ENCODE results near the gene TAS1R1.

The TAS1R1 gene

GRCh38 chr1:6625584-6626149, 70.6 kb downstream of the TAS1R1 start:
- no peaks in the 10 kb centered on the region for H3K27me3 ChIP-seq (replicated peaks; ENCODE audit: control insufficient read depth, insufficient read depth, low read length)
- H3K4me3 ChIP-seq (replicated peaks; ENCODE audit: low read depth, low read length): peak overlapping the region; percentile 70
- DNase-seq (ENCODE audit: extremely low read depth, insufficient read length): no peak
- no peak for TF ChIP-seq CTCF (IDR thresholded peaks at IDR 0.05; ENCODE audit: insufficient read depth, low read length, poor library complexity, severe bottlenecking)
- peaks cover 18% of the 10 kb centered on the region for H3K36me3 ChIP-seq (ENCODE audit: control insufficient read depth, insufficient read depth, low read length)

- Histone ChIP-seq H3K36me3 (ENCODE audit: control insufficient read depth, insufficient read depth, low read length) (peaks cover 11% of the 10 kb centered on the region), H3K4me3 (replicated peaks; ENCODE audit: low read depth, low read length) (no peak overlapping the region)
These were observed 71.9 kb downstream of the TAS1R1 start for GRCh38 chr1:6627031-6627430.

GRCh38 chr1:6627841-6628545, 72.9 kb downstream of the TAS1R1 start:
- DNase-seq (ENCODE audit: extremely low read depth, insufficient read length): no peak
- H3K4me3 ChIP-seq (replicated peaks; ENCODE audit: low read depth, low read length): no peak overlapping the region
- peaks cover 11% of the 10 kb centered on the region for H3K36me3 ChIP-seq (ENCODE audit: control insufficient read depth, insufficient read depth, low read length)
- TF ChIP-seq CTCF (IDR thresholded peaks at IDR 0.05; ENCODE audit: insufficient read depth, low read length, poor library complexity, severe bottlenecking): no peak
- H3K27me3 ChIP-seq (replicated peaks; ENCODE audit: control insufficient read depth, insufficient read depth, low read length): no peaks in the 10 kb centered on the region

More at GRCh38 chr1:6627031-6627430, 71.9 kb downstream of the TAS1R1 start:
- TF ChIP-seq CTCF (IDR thresholded peaks at IDR 0.05; ENCODE audit: insufficient read depth, low read length, poor library complexity, severe bottlenecking): no peak
- DNase-seq (ENCODE audit: extremely low read depth, insufficient read length): no peak
- no peaks in the 10 kb centered on the region for H3K27me3 ChIP-seq (replicated peaks; ENCODE audit: control insufficient read depth, insufficient read depth, low read length)

GRCh38 chr1:6628971-6629479, 73.9 kb downstream of the TAS1R1 start:
- no peak for TF ChIP-seq CTCF (IDR thresholded peaks at IDR 0.05; ENCODE audit: insufficient read depth, low read length, poor library complexity, severe bottlenecking)

More at GRCh38 chr1:6628971-6629479, 73.9 kb downstream of the TAS1R1 start:
- Histone ChIP-seq H3K27me3 (replicated peaks; ENCODE audit: control insufficient read depth, insufficient read depth, low read length) (no peaks in the 10 kb centered on the region), H3K36me3 (ENCODE audit: control insufficient read depth, insufficient read depth, low read length) (peaks cover 14% of the 10 kb centered on the region), H3K4me3 (replicated peaks; ENCODE audit: low read depth, low read length) (no peak overlapping the region)
- no peak for DNase-seq (ENCODE audit: extremely low read depth, insufficient read length)
